GM21367 (cell line): ENCODE measurements around the gene ZC3H12D.
"Not testable (repeated sequence)": the region's sequence is repeated elsewhere in the genome, so short reads cannot be mapped to it uniquely, and the experiment has no call there.

ENCODE experiments used
- ATAC-seq: cut with Tn5 transposase; IDR thresholded peaks from one replicate; pipeline ENCODE4 v1.9.1; 2021; ENCODE audit not compliant: unreplicated experiment

Gene ZC3H12D

GRCh38 chr6:149483849-149484655 is 762 bp downstream of the ZC3H12D start:
- ATAC-seq: no peak

- ATAC-seq: no peak
Measured at GRCh38 chr6:149483334-149483725, 1.5 kb downstream of the ZC3H12D start.

- ATAC-seq: no peak
Measured at GRCh38 chr6:149482545-149483333, 2.1 kb downstream of the ZC3H12D start.

GRCh38 chr6:149480502-149481280 is 4.1 kb downstream of the ZC3H12D start:
- ATAC-seq: no peak

- no peak for ATAC-seq
Measured at GRCh38 chr6:149478631-149479314, 6.0 kb downstream of the ZC3H12D start.

- ATAC-seq: no peak
Measured at GRCh38 chr6:149477544-149477943, 7.3 kb downstream of the ZC3H12D start.

GRCh38 chr6:149476789-149477455 is 7.9 kb downstream of the ZC3H12D start:
- no peak for ATAC-seq

- ATAC-seq: no peak
Measured at GRCh38 chr6:149474108-149474935, 10.5 kb downstream of the ZC3H12D start.

GRCh38 chr6:149473080-149474052 is 11.4 kb downstream of the ZC3H12D start:
- no peak for ATAC-seq

GRCh38 chr6:149472241-149472640 is 12.6 kb downstream of the ZC3H12D start:
- no peak for ATAC-seq

- no peak for ATAC-seq
Measured at GRCh38 chr6:149471801-149472200, 13.0 kb downstream of the ZC3H12D start.

GRCh38 chr6:149470948-149471347 is 13.9 kb downstream of the ZC3H12D start:
- no peak for ATAC-seq

- no peak for ATAC-seq
Measured at GRCh38 chr6:149468179-149468578, 16.6 kb downstream of the ZC3H12D start.

- ATAC-seq: no peak
Measured at GRCh38 chr6:149467265-149467664, 17.5 kb downstream of the ZC3H12D start.

GRCh38 chr6:149464411-149464810 is 20.4 kb downstream of the ZC3H12D start:
- ATAC-seq: no peak

GRCh38 chr6:149463781-149464180 is 21.0 kb downstream of the ZC3H12D start:
- no peak for ATAC-seq

- ATAC-seq: not testable (repeated sequence)
Measured at GRCh38 chr6:149462712-149463111, 22.1 kb downstream of the ZC3H12D start.

GRCh38 chr6:149461670-149462069 is 23.1 kb downstream of the ZC3H12D start:
- ATAC-seq: no peak
